CD4-positive, alpha-beta T cell (primary cell): Measurements from ENCODE around the gene PDE10A. TPM values are rescaled to one million over a fixed set of nuclear protein-coding genes. Genes with fewer than 3 reads are reported as not detected.

ENCODE experiments used
- ATAC-seq: fragments of 200-7000 bp; cut with Tn5 transposase; one replicate; pipeline ENCODE4 v1.10.0; 2022; ENCODE audit warnings: mild to moderate bottlenecking; ENCODE audit not compliant: poor library complexity
- CTCF ChIA-PET: fragments of 350-600 bp; sonication (Branson Sonifier 250); formaldehyde crosslinking; loops from one replicate; lab custom pipeline; 2021; ENCODE audit warnings: antibody characterized with exemption, inconsistent platforms; lab: Charles Lee
- POLR2A ChIA-PET: fragments of 350-600 bp; sonication (Branson Sonifier 250); formaldehyde crosslinking; loops from one replicate; lab custom pipeline; 2021; ENCODE audit warnings: antibody characterized with exemption, inconsistent platforms; lab: Charles Lee
- DNase-seq, 14 experiments: peaks; one replicate each; pipeline ENCODE4 v3.0.0-alpha.2; 2013 to 2020; ENCODE audit warnings: mixed read lengths in 2 of 14
- H3K27ac ChIP-seq, 2 donors: one replicate each; pipeline versions ENCODE4 v1.5.1 to v1.7.0; 2013; ENCODE audit warnings: low read length in 2 of 2, low read depth in 1 of 2, mild to moderate bottlenecking in 1 of 2
- H3K27me3 ChIP-seq, 2 experiments: 1 replicate in 1 of 2; 2 replicates in 1 of 2; pipeline versions ENCODE4 v1.6.1 to v1.7.0; 2013; ENCODE audit warnings: low read length in 2 of 2, control low read depth in 1 of 2, mild to moderate bottlenecking in 1 of 2, moderate library complexity in 1 of 2; ENCODE audit not compliant: insufficient read depth in 2 of 2, control insufficient read depth in 1 of 2
- H3K36me3 ChIP-seq: one replicate; pipeline ENCODE4 v1.6.1; 2013; ENCODE audit warnings: low read length, control low read depth; ENCODE audit not compliant: insufficient read depth
- H3K4me1 ChIP-seq: one replicate; pipeline ENCODE4 v1.6.1; 2013; ENCODE audit warnings: low read length, control low read depth; ENCODE audit not compliant: insufficient read depth
- H3K4me3 ChIP-seq: one replicate; pipeline ENCODE4 v1.5.1; 2013; ENCODE audit warnings: mild to moderate bottlenecking, low read length, moderate library complexity
- H3K9me3 ChIP-seq, 2 experiments: 1 replicate in 1 of 2; 2 replicates in 1 of 2; pipeline versions ENCODE4 v1.6.1 to v1.7.0; 2013; ENCODE audit warnings: low read length in 2 of 2, mild to moderate bottlenecking in 2 of 2, control low read depth in 1 of 2, moderate library complexity in 1 of 2; ENCODE audit not compliant: control insufficient read depth in 1 of 2, insufficient read depth in 1 of 2
- H3K27ac Mint-ChIP-seq: one replicate; pipeline ENCODE4 v1.8.0; 2020; ENCODE audit warnings: mixed read lengths
- H3K27me3 Mint-ChIP-seq: one replicate; pipeline ENCODE4 v1.8.0; 2021; ENCODE audit warnings: mixed read lengths
- H3K36me3 Mint-ChIP-seq: one replicate; pipeline ENCODE4 v1.8.0; 2021; ENCODE audit warnings: low read depth, mixed read lengths
- H3K4me1 Mint-ChIP-seq: one replicate; pipeline ENCODE4 v1.8.0; 2021; ENCODE audit warnings: low read depth, mixed read lengths
- H3K4me3 Mint-ChIP-seq: one replicate; pipeline ENCODE4 v1.8.0; 2020; ENCODE audit warnings: mild to moderate bottlenecking, mixed read lengths
- H3K9me3 Mint-ChIP-seq: one replicate; pipeline ENCODE4 v1.8.0; 2020; ENCODE audit warnings: mixed read lengths
- intact Hi-C, 2 experiments: fragments of 100-400 bp; cut with DNase I in 1 of 2; cut with micrococcal nuclease in 1 of 2; formaldehyde crosslinking; loops; one replicate each; pipeline versions ENCODE4 v1.15.1 to v1.9.0; 2023 to 2025; cut with DNase I, micrococcal nuclease
- total RNA-seq, 174 experiments: library from RNA in 2 of 174; stranded (reverse) in 2 of 174; gene quantifications; one replicate each; pipeline ENCODE4 v1.2.3 and lab custom pipeline; 2021 to 2026
- TF ChIP-seq, protein P1 (sequence below): fragments of 200-600 bp; IDR thresholded peaks from one replicate; pipeline ENCODE4 v1.8.0; 2022; ENCODE audit warnings: antibody characterized with exemption, mild to moderate bottlenecking

The PDE10A gene
- total RNA-seq, 2 experiments from 2014 or later = not detected

DNA sequence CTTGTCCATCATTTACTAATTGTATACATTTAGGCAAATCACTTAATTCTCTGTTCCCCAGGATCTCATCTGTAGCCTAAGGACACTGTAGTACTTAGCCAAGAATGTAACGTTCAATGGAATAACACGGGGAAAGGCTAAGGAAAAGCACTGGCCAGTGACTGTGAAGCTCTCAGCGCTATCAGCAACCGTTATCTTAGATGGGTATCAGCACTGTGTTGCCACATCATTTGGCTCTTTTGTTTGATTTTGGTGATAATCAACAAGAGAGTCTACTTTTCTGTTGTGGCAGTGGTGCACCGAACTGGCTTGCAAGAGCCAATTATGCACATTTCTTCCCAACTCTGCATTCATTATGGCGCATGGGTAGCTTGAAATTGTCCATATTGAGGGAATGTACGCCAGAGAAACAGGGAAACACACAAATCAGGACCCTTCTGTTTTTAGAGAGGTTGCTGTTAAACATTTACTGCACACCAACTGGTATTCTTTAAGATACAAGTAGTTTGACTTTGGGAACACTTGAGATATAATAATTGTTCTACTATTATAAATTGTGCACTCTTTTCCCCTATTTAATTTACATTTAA is 259.9 kb downstream of the PDE10A start:
- Mint-ChIP-seq H3K27me3 (no peaks in the 10 kb centered on the region), H3K9me3 (peaks cover 18% of the 10 kb centered on the region), H3K4me1 (no peaks in the 10 kb centered on the region), H3K27ac (no peak overlapping the region), H3K4me3 (no peak overlapping the region), H3K36me3 (no peaks in the 10 kb centered on the region)
- Histone ChIP-seq H3K9me3 (no peaks in the 10 kb centered on the region), H3K4me1 (no peaks in the 10 kb centered on the region), H3K27me3 (no peaks in the 10 kb centered on the region), H3K27ac (no peak overlapping the region), H3K36me3 (no peaks in the 10 kb centered on the region), H3K4me3 (no peak overlapping the region)
- POLR2A ChIA-PET = no interaction called here
- CTCF ChIA-PET = no interaction called here
- no peak for DNase-seq
- TF ChIP-seq, protein P1, sequence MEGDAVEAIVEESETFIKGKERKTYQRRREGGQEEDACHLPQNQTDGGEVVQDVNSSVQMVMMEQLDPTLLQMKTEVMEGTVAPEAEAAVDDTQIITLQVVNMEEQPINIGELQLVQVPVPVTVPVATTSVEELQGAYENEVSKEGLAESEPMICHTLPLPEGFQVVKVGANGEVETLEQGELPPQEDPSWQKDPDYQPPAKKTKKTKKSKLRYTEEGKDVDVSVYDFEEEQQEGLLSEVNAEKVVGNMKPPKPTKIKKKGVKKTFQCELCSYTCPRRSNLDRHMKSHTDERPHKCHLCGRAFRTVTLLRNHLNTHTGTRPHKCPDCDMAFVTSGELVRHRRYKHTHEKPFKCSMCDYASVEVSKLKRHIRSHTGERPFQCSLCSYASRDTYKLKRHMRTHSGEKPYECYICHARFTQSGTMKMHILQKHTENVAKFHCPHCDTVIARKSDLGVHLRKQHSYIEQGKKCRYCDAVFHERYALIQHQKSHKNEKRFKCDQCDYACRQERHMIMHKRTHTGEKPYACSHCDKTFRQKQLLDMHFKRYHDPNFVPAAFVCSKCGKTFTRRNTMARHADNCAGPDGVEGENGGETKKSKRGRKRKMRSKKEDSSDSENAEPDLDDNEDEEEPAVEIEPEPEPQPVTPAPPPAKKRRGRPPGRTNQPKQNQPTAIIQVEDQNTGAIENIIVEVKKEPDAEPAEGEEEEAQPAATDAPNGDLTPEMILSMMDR = no peak
- intact Hi-C loops = no loop called here
- no peak for ATAC-seq

DNA sequence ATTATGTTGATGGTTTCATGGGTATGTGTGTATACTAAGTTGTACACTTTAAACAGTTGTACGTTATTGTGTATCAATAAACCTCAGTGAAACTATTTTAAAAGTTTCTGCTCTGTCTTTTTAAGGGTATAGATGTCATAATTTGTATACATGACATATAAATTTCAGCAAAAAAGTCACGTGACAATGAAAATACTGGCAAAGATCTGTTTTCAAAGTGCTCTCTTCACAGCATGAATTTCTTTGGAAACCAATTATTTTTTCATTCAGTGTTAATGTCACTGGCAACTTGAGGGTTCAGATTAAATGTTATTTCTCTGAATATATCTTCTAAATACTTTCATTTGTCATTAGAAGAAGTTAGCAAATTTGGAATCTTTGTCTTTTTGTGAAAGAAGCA is 261.9 kb downstream of the PDE10A start:
- no peaks in the 10 kb centered on the region for H3K36me3 ChIP-seq
- no peaks in the 10 kb centered on the region for H3K4me1 ChIP-seq
- Mint-ChIP-seq H3K27me3 (no peaks in the 10 kb centered on the region), H3K4me1 (no peaks in the 10 kb centered on the region), H3K9me3 (peaks cover 18% of the 10 kb centered on the region), H3K27ac (no peak overlapping the region), H3K36me3 (no peaks in the 10 kb centered on the region), H3K4me3 (no peak overlapping the region)
- no peaks in the 10 kb centered on the region for H3K9me3 ChIP-seq
- H3K27ac ChIP-seq = no peak overlapping the region
- no peaks in the 10 kb centered on the region for H3K27me3 ChIP-seq
- no peak for DNase-seq
- TF ChIP-seq, protein P1 = no peak
- ChIA-PET CTCF (no interaction called here), POLR2A (no interaction called here)
- intact Hi-C loops = no loop called here
- ATAC-seq = no peak
- no peak overlapping the region for H3K4me3 ChIP-seq

DNA sequence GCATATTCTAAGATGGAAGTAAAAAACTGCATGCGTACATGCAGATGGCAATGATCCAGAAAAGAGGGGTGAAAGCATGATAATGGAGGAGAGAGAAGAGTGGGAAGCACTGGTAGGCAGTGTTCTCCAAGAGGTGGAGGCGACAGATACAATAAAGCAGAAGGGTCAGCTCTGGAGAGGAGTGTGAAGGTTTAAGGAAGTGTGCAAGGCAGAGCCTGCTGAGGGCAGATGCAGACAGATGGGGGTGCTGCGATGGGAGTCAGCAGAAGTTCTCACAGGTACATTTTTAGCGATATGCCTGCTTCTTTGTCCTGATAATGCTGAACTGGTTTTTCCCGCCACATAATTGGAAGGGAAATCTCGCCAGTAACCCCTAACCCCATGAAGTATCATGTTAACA is 272.6 kb downstream of the PDE10A start:
- Mint-ChIP-seq H3K4me3 (no peak overlapping the region), H3K4me1 (no peaks in the 10 kb centered on the region), H3K27ac (no peak overlapping the region), H3K27me3 (no peaks in the 10 kb centered on the region), H3K9me3 (peaks cover 5% of the 10 kb centered on the region), H3K36me3 (no peaks in the 10 kb centered on the region)
- no peaks in the 10 kb centered on the region for H3K4me1 ChIP-seq
- intact Hi-C loops = no loop called here
- ChIA-PET CTCF (no interaction called here), POLR2A (no interaction called here)
- no peak for ATAC-seq
- H3K27me3 ChIP-seq = no peaks in the 10 kb centered on the region
- no peak for DNase-seq
- H3K9me3 ChIP-seq = peaks cover 0 to 12% of the 10 kb centered on the region in 2 experiments
- TF ChIP-seq, protein P1 = no peak
- H3K4me3 ChIP-seq = no peak overlapping the region
- no peak overlapping the region for H3K27ac ChIP-seq
- no peaks in the 10 kb centered on the region for H3K36me3 ChIP-seq
